CD4-positive, alpha-beta T cell treated with Interleukin-15 for 4 hours (primary cell): ENCODE data around the gene ALDH1A3.

Experiments
- DNase-seq: peaks from one replicate; pipeline ENCODE4 v3.0.0-alpha.2; 2020; ENCODE audit warnings: low spot score

The ALDH1A3 gene

DNA sequence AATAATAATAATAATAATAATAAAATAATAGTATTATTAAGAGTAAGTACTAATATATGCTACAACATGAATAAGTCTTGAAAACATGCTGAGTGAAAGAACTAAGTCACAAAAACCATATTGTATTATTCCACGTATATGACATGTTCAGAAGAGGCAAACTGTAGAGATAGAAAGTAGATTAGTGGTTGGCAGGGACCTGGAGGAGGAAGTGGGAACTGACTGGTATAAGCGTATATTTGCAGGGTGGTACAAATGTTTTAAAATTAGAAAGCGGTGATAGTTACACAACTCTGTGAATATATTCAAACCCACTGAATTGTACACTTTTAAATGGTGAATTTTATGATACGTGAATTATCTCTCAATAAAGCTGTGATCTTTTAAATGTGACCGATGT is 72.3 kb downstream of the ALDH1A3 start:
- no peak for DNase-seq

DNA sequence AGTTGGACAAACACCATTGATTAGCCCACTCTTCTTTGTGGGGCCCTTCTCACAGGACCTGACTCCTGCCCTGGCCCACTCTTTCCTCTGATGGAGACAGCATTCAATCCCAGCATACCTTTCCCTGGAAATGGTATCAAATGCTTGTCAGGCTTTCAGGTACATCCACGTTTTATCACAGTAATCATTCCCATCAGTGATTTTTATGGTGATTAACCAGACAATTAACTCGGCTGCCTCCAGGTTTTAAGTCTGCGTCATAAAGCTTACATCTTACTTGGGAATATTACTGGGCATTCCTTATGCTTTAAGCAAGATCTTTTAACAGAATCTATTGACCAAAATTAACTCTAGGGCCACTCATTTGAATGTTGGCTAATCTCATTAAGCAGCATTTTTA is 72.9 kb downstream of the ALDH1A3 start:
- no peak for DNase-seq

DNA sequence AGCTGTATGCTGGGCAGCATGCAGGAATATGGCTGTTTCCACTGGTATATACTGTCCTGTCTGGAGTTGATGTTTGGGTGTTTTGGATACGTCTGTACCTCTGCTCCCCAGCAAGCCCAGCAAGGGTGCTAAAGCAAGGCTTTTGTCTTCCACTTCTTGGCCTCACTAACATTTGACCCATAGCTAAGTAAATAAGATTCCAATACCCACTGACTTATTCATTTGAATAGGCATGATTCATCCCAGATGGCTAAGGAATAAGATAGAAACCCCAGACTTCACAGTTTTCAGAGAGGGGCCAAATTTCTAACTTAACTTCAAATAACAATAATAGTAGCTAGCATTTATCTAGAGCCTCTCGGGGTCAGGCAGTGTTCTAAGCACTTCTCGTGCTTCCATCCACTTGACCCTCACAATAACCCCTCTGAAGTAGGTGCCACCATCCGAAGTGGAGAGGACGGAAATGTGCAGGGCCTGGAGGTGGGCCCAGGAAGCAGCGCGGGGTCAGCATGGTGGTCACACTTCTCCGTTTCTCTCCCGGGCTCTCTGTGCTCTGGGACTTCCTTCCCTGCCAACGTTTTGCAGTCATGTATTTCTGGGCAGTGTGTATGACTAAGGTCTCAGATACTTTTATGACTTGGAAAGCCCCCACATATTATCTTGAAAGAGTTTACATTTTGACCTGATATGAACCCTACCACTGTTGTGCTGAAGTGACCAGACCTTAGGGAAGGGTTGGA is 78.9 kb downstream of the ALDH1A3 start:
- no peak for DNase-seq

DNA sequence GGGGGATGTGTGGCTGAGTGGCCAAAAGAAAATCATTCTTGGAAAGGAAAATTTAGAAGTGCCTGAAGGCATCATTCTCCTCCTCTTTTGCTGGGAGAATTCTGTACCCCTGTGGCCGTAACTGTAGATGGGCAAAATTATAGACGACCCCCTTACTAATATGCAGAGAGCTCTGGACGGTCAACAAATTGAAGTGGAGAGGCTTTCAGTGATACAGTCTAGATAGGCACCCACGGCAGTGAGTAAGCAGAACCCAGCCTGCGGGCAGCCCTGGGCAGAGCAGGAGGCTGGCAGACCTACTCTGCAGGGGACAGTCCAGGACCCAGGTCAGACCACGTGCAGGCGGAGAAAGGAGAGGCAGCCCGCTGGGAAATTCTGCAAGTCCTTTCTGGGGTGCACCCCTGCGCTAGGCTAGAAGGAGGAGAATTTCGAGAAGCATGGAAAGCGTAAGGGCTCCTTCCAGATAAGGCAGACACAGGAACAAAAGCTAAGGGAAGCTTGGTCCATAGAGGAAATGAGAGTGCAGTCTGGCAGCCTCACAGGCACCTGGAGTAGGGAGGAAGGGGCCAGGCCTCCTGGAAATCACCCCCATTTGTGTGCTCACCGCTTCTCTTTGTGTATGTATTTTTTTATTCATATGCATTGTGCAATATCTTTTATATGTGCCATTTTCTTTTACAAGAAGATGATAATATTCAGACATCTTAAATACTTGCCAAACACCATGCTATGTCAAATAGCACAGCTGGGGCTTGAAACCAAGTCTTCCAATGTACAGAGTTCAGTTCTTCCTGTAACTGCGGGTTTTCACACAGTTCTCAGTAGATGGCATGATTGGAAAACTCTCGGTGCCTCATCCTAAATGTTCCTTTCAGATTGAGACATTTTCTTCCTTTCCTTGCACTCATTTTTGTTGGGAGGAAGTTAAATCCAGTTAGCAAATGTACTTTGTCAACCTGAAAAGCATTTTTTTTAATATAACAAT is 79.7 kb downstream of the ALDH1A3 start:
- DNase-seq: no peak
